Activated T-cell treated with anti-CD3 and anti-CD28 coated beads for 24 hours (primary cell): ENCODE measurements around the gene MAML3.

ENCODE experiments used
- DNase-seq: peaks from one replicate; pipeline ENCODE4 v3.0.0-alpha.2; 2020; ENCODE audit warnings: low read depth

MAML3 gene

DNA sequence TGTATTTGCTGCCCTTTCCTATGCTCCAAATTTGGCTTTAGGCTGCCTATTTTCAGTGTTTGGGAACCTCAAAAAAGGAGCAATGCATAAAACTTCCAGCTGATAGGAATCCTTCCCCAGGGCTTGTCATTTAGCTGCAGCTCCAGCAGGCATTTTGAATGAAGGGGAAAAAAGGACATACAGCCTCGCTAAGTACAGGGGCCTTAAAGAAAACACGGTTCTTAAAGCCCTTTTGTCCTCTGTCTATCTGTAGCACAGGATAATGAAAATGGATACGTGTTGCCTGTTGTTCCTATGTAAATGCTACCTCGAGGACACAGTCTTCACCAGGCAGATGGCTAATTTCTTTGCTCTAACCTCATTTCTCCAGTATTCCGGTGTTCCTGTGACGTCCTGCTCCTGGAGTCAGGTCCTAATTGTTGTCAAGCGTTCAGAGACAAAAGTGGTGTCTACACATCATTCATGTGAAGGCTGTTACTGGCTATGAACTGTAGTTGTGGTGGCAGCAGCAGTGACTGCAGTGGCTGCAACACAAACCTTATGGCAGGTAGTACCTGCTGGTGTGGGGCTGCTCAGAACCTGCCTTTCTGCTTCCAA lies 371.0 kb downstream of the MAML3 start:
- no peak for DNase-seq

DNA sequence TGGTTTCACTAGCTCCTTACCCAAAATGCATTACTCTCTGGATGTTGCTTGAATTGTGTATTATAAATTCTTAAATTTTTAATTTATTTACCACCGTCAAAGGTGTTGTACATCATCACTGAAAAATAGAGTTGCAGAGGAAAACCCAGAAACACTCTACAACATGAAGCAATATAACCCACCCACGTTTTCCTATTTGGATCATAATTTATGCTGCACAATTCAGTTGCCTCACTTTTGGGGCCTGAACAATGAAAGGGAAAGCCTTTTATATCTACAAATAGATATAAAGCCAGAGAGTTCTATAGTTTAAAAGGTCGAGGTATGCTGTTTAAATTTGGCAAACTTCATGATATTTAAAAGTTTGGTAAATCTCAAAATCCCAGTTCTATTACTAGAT lies 372.9 kb downstream of the MAML3 start:
- DNase-seq: no peak

DNA sequence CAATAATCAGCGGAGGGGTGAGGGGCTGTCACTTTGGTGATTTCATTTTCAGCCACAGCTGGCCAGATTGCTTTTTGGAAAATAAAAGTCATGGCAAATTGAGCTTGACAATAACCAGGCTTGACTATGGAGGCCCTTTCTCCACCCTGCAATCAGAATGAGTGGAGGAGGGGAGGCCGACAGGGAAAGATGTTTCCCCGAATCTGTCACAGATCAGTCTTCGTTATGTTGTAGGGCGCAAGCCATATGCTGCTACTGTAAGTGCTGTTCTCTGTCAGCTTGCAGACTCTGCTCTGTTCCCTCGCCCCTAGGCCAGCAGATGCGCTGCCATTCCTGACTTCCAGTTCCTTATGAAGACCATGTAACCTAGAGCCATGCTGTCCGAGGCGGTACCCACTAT lies 374.3 kb downstream of the MAML3 start:
- no peak for DNase-seq

DNA sequence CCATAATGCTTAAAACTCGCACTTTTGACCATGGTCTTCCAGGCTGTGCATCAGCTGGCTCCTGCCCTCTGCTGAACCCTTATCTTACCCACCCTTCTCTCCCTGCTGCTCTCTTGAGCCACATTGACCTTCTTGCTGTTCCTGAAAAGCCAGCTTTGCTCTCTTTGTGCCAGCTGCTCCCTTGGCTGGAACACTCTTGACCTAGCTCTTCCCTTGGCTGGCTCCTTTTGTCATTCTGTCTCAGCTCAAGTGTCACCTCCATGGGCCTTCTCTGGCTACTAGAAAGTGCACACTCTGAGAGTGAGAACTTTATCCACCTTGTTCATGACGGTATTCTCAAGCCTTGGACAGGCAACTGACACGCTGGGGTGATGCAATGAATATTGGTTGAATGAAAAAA lies 376.2 kb downstream of the MAML3 start:
- DNase-seq: no peak

GRCh38 chr4:139776235-139776634 lies 377.7 kb downstream of the MAML3 start:
- no peak for DNase-seq

DNA sequence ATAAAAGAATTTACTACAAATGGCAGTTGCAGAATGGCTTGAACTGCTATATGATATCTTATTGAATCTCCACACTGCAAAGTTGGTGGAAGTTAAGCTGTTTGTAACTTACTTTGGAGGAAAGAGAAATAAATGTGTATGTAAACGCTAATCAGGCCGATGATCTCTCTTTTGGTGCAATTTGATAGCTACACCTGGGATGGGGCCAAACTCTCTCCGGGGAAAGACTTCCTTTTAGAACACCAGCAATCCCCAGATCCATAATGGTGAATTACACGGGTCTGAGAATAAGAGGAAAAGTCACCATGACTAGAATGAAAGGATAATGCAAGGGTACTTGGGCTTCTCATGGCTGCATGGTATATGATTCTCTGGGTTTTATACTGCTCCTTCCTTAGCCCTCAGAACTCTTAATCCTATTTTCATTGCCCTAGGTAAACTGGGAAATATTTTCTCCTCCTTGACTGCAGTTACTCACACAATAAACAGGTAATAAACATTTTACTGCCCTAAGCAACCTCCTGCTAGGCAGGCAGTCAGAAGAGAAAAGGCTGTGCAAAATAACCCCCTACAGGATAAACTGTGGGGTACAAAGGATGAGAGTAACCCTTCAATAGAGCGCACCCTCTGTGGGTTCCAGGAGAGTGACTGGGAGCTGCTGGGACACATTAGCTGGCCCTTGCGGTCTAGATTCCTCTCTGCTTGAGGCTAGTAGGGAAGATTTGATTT lies 379.1 kb downstream of the MAML3 start:
- DNase-seq: no peak

- DNase-seq: no peak
Observed at GRCh38 chr4:139773560-139774318, 380.2 kb downstream of the MAML3 start.

- DNase-seq: no peak
Observed at GRCh38 chr4:139770361-139770760, 383.6 kb downstream of the MAML3 start.

- DNase-seq: no peak
Observed at GRCh38 chr4:139769364-139769763, 384.6 kb downstream of the MAML3 start.

DNA sequence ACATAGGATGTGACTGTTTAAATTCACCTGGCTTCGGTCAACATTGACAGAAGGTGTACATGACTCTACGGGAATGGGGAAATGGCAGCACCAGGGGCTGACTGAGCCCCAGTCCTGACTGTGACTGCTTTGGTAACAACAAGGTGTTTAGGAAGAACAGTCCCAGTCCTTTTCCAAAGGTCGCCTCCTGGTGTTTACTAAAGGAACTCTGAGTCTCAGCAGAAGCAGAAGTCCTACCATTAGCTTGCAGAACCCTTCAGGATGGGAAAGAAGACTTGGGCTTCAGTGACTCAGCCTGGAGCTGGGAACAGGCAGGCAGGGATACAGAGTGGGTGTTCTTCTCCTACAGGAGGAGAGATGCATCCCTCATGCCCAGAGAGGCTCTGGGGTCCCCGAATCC lies 385.1 kb downstream of the MAML3 start:
- DNase-seq: no peak

- DNase-seq: no peak
Observed at GRCh38 chr4:139768366-139768765, 385.6 kb downstream of the MAML3 start.

GRCh38 chr4:139767585-139767984 lies 386.4 kb downstream of the MAML3 start:
- DNase-seq: no peak

DNA sequence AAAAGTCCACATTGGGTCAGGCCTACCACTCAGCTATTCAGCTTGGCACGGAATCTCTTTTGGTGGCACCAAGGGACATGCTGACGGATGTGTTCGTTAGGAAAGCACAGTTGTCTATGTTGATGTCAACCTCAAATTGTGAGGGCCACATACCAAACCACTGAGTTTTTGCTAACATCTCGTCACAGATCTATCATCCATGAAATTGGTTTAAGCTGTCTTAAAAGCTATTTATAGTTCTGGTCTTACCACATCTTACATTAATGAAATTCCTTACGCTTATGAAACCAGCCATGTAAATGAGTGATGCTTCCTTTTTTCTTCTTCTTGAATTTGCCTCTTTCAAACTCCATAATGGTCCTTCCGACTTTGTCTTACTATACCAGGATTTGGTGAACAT lies 386.8 kb downstream of the MAML3 start:
- DNase-seq: no peak

DNA sequence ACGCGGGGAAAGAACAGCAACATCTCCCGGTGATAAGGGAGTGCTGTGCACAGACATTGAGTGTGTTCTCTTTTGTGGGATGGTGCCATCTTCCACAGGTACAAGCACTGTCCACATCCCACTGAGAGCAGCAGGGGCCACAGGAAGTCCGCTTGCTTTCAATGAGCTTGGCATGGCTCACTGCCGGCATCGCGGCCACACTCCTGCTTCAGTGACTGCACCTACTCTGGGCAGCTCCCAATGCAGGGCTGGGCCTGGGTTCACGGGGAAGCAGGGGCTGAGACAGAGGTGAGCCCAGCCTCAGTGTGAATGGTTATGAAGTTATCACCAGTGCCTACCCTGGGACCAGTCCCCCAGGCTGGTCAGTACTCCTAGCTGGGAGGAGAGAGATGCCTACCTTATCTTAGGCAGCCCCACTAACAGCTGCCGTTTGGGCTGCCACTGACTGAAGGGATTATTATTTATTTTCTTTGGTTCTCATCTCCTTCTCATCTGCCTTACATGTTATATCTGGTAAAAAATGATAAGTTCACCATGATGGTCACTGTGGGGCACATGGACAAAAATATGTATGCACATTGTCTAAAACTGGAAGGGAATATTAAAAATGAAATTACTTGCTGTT lies 389.2 kb downstream of the MAML3 start:
- DNase-seq: no peak

- DNase-seq: no peak
Observed at GRCh38 chr4:139764182-139764581, 389.8 kb downstream of the MAML3 start.

DNA sequence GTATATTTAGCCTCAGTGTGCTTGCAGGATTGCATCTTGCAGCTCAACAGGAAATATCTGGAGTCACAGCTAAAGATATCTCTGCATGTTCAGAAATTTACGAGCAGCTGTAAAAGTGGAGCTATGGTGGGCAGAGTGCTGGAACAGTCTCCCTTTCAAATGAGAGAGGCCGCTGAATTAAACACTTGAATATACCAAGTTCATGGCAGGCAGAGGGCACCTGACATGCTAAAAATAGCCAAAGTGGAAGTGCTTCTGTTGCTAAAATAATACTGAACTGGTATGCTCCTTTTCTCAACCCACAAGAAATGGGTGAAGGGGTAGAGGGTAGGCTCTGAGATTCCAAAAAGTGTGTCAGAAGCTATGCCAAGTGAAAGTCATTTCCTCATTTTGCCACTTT lies 390.3 kb downstream of the MAML3 start:
- DNase-seq: no peak

DNA sequence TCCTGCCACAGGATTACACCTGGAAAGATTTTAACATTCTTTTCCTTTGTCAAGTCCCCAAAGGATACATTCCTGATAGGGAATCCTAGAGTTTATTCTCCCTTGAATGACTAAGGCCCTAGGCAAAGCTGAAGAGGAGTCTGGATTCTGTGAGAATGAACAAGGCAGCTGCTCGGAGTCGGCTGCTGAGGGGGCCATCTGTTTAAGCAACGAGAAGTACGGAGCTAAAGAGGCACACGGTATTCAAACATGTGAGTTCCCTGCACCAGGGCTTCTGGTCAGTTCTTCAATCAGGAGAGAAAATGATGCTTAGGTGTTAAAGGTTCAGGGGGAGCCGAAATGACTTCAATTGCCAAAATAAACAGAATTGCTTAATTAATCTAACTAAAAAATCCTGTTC lies 390.8 kb downstream of the MAML3 start:
- DNase-seq: no peak

DNA sequence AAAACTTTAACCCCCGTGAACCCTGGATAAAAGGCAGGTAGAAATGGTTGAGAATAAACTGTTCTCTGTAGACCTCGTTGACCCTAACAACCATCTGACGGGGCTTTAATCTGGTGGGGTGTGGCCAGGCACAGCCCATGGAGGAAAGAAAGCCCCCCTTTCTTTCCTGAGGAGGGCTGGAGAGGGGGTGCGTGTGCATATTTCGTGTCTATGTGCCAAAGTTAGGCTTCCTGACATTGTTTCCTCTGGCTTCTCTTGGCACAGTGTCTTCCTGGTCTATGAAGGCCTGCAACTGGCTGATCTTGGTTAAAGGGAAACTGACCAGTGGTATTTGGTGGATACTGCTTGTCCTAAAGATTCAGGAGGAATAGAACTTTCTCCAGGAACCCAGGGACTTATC lies 391.3 kb downstream of the MAML3 start:
- no peak for DNase-seq

DNA sequence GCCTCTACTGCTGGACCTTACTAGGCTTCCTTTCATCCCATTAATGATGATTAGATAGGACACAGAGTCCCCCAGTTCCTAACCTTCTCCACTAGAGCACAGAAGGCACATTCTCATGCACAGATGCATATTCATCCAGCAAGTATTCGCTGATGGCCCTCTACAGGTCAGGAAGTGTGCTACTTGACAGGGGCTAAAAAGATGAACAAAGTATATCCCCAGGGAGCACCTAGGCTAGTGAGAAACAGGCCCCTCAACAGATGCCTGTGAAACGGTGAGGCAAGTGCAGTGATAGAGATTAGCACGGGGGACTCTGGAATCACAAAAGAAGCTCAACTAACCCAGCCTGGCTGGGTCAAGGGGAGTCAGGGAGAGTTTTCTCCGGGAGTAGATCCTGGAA lies 392.5 kb downstream of the MAML3 start:
- DNase-seq: no peak

DNA sequence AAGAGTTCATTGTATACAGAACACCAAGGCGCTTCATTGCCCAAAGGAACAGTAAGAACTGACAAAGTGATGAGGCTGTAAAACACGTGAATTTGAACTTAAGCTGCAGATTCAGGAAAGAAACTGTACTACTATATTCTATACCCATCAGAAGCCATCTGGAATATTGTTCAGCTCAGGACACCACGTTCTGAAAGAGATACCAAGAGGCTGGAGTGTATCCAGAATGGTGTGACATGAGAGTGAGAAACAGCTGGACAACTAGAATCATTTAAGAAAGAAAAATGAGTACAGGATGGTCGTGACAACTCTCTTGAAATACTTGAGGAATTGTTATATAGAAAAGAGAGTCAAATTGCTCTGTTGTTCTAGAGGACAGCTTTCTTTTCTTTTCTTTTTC lies 393.4 kb downstream of the MAML3 start:
- no peak for DNase-seq

- DNase-seq: no peak
Observed at GRCh38 chr4:139759097-139759496, 394.9 kb downstream of the MAML3 start.

GRCh38 chr4:139756391-139757180 lies 397.4 kb downstream of the MAML3 start:
- no peak for DNase-seq
